HepG2 (cell line): Measurements from ENCODE around the gene DAG1. TPM values are rescaled to one million over a fixed set of nuclear protein-coding genes. Genes with fewer than 3 reads are reported as not detected.

ENCODE experiments used
- HIVEP1 ChIP-seq: sonication (generic); formaldehyde crosslinking; IDR thresholded peaks from 2 replicates; pipeline ENCODE4 v1.4.0; 2020; ENCODE audit warnings: mild to moderate bottlenecking, missing genetic modification reagents
- KDM5A ChIP-seq: fragments of 200-600 bp; sonication (generic); IDR thresholded peaks from 2 replicates; pipeline ENCODE4 v1.7.0; 2018; ENCODE audit warnings: antibody characterized with exemption, mild to moderate bottlenecking, low read length, borderline replicate concordance
- KLF11 ChIP-seq: IDR thresholded peaks from 2 replicates; pipeline ENCODE4 v1.6.1; 2016; ENCODE audit warnings: missing compliant biosample characterization
- MAF1 ChIP-seq: sonication (generic); formaldehyde crosslinking; IDR thresholded peaks from 2 replicates; pipeline ENCODE4 v1.5.0; 2020; ENCODE audit warnings: missing genetic modification reagents, borderline replicate concordance
- PHF8 ChIP-seq: sonication (generic); formaldehyde crosslinking; IDR thresholded peaks from 2 replicates; pipeline ENCODE4 v1.5.0; 2020; ENCODE audit warnings: missing genetic modification reagents
- RXRB ChIP-seq: IDR thresholded peaks from 2 replicates; pipeline ENCODE4 v1.6.1; 2016; ENCODE audit warnings: borderline replicate concordance, missing genetic modification reagents, missing compliant biosample characterization
- SP4 ChIP-seq: sonication (generic); formaldehyde crosslinking; IDR thresholded peaks from 2 replicates; pipeline ENCODE4 v1.8.1; 2023; ENCODE audit warnings: mild to moderate bottlenecking, missing genetic modification reagents
- ZBTB20 ChIP-seq: sonication (generic); formaldehyde crosslinking; IDR thresholded peaks from 2 replicates; pipeline ENCODE4 v1.8.1; 2023; ENCODE audit warnings: missing genetic modification reagents, low read depth, mild to moderate bottlenecking, borderline replicate concordance
- ZBTB21 ChIP-seq: sonication (generic); formaldehyde crosslinking; IDR thresholded peaks from 2 replicates; pipeline ENCODE4 v1.4.0; 2020; ENCODE audit warnings: missing genetic modification reagents
- ZBTB3 ChIP-seq: sonication (generic); formaldehyde crosslinking; IDR thresholded peaks from 2 replicates; pipeline ENCODE4 v1.4.0; 2020; ENCODE audit warnings: low read depth, mild to moderate bottlenecking, moderate library complexity, missing genetic modification reagents, borderline replicate concordance
- ZIK1 ChIP-seq: sonication (generic); formaldehyde crosslinking; IDR thresholded peaks from 2 replicates; pipeline ENCODE4 v1.5.0; 2020; ENCODE audit warnings: mild to moderate bottlenecking, low read depth, missing genetic modification reagents, borderline replicate concordance
- ZNF383 ChIP-seq: sonication (generic); formaldehyde crosslinking; IDR thresholded peaks from 2 replicates; pipeline ENCODE4 v1.4.0; 2020; ENCODE audit warnings: missing genetic modification reagents, mild to moderate bottlenecking, borderline replicate concordance
- ZNF547 ChIP-seq: sonication (generic); formaldehyde crosslinking; IDR thresholded peaks from 2 replicates; pipeline ENCODE4 v1.5.1; 2020; ENCODE audit warnings: mild to moderate bottlenecking, missing genetic modification reagents
- ZNF550 ChIP-seq: sonication (generic); formaldehyde crosslinking; IDR thresholded peaks from 2 replicates; pipeline ENCODE4 v1.4.0; 2020; ENCODE audit warnings: mild to moderate bottlenecking, missing genetic modification reagents, borderline replicate concordance
- ZNF570 ChIP-seq: sonication (generic); formaldehyde crosslinking; IDR thresholded peaks from 2 replicates; pipeline ENCODE4 v1.4.0; 2020; ENCODE audit warnings: mild to moderate bottlenecking, missing genetic modification reagents, borderline replicate concordance
- polyA plus RNA-seq, 8 experiments: library from polyadenylated mRNA; depleted of rRNA in 3 of 8; stranded (reverse) in 7 of 8; unstranded in 1 of 8; fragments of >200 nt; fragmentation: Illumina TruSeq in 4 of 8; extraction: Trizol in 4 of 8; gene quantifications; 2 replicates each; pipeline versions ENCODE4 v1.2.1 to v1.2.3, GENCODE V29; 2011 to 2016; ENCODE audit warnings: low read depth in 4 of 8, missing spikeins in 1 of 8, mixed read lengths in 1 of 8; ENCODE audit not compliant: insufficient read depth in 1 of 8
- total RNA-seq, 5 experiments: library from RNA; depleted of rRNA; stranded (reverse); fragments of >200 nt; fragmentation: Illumina TruSeq; extraction: Trizol; gene quantifications; 2 replicates each; pipeline ENCODE4 v1.2.3, GENCODE V29; 2016; ENCODE audit warnings: low read depth in 1 of 5
- TF ChIP-seq, protein P1 (sequence below): sonication (generic); formaldehyde crosslinking; IDR thresholded peaks from 2 replicates; pipeline ENCODE4 v1.4.0; 2020; ENCODE audit warnings: missing genetic modification reagents, borderline replicate concordance
- TF ChIP-seq, protein P2 (sequence below): sonication (generic); formaldehyde crosslinking; IDR thresholded peaks from 2 replicates; pipeline ENCODE4 v1.5.0; 2020; ENCODE audit warnings: missing genetic modification reagents
- TF ChIP-seq, protein P3 (sequence below): IDR thresholded peaks from 2 replicates; pipeline ENCODE4 v1.6.1; 2018; ENCODE audit warnings: missing genetic modification reagents
- TF ChIP-seq, protein P4 (sequence below): sonication (generic); formaldehyde crosslinking; IDR thresholded peaks from 2 replicates; pipeline ENCODE4 v1.8.1; 2023; ENCODE audit warnings: mild to moderate bottlenecking, missing genetic modification reagents
- TF ChIP-seq, protein P5 (sequence below): sonication (generic); formaldehyde crosslinking; IDR thresholded peaks from 2 replicates; pipeline ENCODE4 v1.4.0; 2020; ENCODE audit warnings: mild to moderate bottlenecking, missing genetic modification reagents
- TF ChIP-seq, protein P6 (sequence below): sonication (generic); formaldehyde crosslinking; IDR thresholded peaks from 2 replicates; pipeline ENCODE4 v1.4.0; 2020; ENCODE audit warnings: mild to moderate bottlenecking, missing genetic modification reagents, borderline replicate concordance

The DAG1 gene
- total and polyA plus RNA-seq, 2 of the 13 experiments (the other 11 are each of a cell fraction or from before 2014, with no cell fraction given) = 47.3 to 50.4 TPM

DNA sequence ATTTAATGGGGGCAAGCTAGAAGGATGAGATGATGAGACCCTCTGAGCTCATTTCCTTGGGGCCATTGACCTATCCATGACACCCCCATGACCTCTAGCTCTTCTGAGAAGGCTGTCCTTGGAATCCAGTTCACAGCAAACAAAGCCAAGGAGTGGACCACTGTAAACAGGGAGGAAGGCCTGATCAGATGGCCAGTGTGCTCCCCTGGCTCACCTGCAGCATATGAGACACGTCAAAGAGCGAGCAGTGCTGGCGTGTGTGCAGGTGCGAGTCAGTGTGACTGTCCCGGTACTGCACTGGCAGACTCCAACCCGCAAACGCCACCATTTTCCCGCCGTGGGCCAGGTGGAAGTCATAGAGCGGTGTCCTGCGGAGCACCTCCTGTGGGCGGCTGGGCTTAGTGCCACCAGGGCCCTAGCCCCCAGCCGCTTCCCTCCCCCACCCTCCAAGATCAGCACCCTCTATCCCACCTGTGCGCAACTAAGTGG, 48.1 kb upstream of the DAG1 start (continued):
- TF ChIP-seq ZIK1 (CRISPR knock-in tag) = 0 out of 2 replicates have a peak, but pooled peaks have one; percentile 44
- TF ChIP-seq, protein P1, sequence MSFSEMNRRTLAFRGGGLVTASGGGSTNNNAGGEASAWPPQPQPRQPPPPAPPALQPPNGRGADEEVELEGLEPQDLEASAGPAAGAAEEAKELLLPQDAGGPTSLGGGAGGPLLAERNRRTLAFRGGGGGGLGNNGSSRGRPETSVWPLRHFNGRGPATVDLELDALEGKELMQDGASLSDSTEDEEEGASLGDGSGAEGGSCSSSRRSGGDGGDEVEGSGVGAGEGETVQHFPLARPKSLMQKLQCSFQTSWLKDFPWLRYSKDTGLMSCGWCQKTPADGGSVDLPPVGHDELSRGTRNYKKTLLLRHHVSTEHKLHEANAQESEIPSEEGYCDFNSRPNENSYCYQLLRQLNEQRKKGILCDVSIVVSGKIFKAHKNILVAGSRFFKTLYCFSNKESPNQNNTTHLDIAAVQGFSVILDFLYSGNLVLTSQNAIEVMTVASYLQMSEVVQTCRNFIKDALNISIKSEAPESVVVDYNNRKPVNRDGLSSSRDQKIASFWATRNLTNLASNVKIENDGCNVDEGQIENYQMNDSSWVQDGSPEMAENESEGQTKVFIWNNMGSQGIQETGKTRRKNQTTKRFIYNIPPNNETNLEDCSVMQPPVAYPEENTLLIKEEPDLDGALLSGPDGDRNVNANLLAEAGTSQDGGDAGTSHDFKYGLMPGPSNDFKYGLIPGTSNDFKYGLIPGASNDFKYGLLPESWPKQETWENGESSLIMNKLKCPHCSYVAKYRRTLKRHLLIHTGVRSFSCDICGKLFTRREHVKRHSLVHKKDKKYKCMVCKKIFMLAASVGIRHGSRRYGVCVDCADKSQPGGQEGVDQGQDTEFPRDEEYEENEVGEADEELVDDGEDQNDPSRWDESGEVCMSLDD = no peak
- TF ChIP-seq KDM5A = 0 out of 2 replicates have a peak, but pooled peaks have one; percentile 39
- no peak for TF ChIP-seq ZBTB21 (CRISPR knock-in tag)
- TF ChIP-seq ZNF547 (CRISPR knock-in tag) = no peak
- 0 out of 2 replicates have a peak, but pooled peaks have one; percentile 33 for TF ChIP-seq ZNF570 (CRISPR knock-in tag)
- no peak for TF ChIP-seq ZBTB20 (CRISPR knock-in tag)
- TF ChIP-seq MAF1 = no peak
- TF ChIP-seq, protein P2, sequence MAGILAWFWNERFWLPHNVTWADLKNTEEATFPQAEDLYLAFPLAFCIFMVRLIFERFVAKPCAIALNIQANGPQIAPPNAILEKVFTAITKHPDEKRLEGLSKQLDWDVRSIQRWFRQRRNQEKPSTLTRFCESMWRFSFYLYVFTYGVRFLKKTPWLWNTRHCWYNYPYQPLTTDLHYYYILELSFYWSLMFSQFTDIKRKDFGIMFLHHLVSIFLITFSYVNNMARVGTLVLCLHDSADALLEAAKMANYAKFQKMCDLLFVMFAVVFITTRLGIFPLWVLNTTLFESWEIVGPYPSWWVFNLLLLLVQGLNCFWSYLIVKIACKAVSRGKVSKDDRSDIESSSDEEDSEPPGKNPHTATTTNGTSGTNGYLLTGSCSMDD = no peak
- 0 out of 2 replicates have a peak, but pooled peaks have one; percentile 80 for TF ChIP-seq ZBTB3 (CRISPR knock-in tag)
- TF ChIP-seq HIVEP1 (CRISPR knock-in tag) = peak; percentile 19; the same call in 1 of the 2 replicates
- peak; percentile 27; the same call in 1 of the 2 replicates for TF ChIP-seq SP4 (CRISPR knock-in tag)
- TF ChIP-seq, protein P3, sequence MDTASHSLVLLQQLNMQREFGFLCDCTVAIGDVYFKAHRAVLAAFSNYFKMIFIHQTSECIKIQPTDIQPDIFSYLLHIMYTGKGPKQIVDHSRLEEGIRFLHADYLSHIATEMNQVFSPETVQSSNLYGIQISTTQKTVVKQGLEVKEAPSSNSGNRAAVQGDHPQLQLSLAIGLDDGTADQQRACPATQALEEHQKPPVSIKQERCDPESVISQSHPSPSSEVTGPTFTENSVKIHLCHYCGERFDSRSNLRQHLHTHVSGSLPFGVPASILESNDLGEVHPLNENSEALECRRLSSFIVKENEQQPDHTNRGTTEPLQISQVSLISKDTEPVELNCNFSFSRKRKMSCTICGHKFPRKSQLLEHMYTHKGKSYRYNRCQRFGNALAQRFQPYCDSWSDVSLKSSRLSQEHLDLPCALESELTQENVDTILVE (CRISPR knock-in tag) = no peak
- TF ChIP-seq RXRB = no peak
- TF ChIP-seq, protein P4, sequence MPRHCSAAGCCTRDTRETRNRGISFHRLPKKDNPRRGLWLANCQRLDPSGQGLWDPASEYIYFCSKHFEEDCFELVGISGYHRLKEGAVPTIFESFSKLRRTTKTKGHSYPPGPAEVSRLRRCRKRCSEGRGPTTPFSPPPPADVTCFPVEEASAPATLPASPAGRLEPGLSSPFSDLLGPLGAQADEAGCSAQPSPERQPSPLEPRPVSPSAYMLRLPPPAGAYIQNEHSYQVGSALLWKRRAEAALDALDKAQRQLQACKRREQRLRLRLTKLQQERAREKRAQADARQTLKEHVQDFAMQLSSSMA (CRISPR knock-in tag) = 0 out of 2 replicates have a peak, but pooled peaks have one; percentile 10
- TF ChIP-seq ZNF383 (CRISPR knock-in tag) = peak; percentile 61; the same call in 1 of the 2 replicates
- TF ChIP-seq, protein P5, sequence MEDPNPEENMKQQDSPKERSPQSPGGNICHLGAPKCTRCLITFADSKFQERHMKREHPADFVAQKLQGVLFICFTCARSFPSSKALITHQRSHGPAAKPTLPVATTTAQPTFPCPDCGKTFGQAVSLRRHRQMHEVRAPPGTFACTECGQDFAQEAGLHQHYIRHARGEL = 0 out of 2 replicates have a peak, but pooled peaks have one; percentile 44
- peak; percentile 70; the same call in 1 of the 2 replicates for TF ChIP-seq PHF8 (CRISPR knock-in tag)
- TF ChIP-seq, protein P6, sequence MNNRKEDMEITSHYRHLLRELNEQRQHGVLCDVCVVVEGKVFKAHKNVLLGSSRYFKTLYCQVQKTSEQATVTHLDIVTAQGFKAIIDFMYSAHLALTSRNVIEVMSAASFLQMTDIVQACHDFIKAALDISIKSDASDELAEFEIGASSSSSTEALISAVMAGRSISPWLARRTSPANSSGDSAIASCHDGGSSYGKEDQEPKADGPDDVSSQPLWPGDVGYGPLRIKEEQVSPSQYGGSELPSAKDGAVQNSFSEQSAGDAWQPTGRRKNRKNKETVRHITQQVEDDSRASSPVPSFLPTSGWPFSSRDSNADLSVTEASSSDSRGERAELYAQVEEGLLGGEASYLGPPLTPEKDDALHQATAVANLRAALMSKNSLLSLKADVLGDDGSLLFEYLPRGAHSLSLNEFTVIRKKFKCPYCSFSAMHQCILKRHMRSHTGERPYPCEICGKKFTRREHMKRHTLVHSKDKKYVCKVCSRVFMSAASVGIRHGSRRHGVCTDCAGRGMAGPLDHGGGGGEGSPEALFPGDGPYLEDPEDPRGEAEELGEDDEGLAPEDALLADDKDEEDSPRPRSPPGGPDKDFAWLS (CRISPR knock-in tag) = 0 out of 2 replicates have a peak, but pooled peaks have one; percentile 61
- TF ChIP-seq KLF11 (CRISPR knock-in tag) = 0 out of 2 replicates have a peak, but pooled peaks have one; percentile 43
- TF ChIP-seq ZNF550 (CRISPR knock-in tag) = peak; percentile 67; the same call in 1 of the 2 replicates
